Measurements from ENCODE around the gene DMAP1.

Gene DMAP1

GRCh38 chr1:44235808-44236207, 22.5 kb downstream of the DMAP1 start:
- H3K4me3 ChIP-seq (ENCODE audit: low read depth, low read length) = no peak overlapping the region
- ChIA-PET CTCF (interaction anchor here (0.9 to 9.7 kb wide), 3 partner anchors 9 to 18 kb away, joined by 3 to 167 read pairs (median 5); no protein-coding TSS in a partner anchor), POLR2A (no interaction called here)
- DNase-seq (ENCODE audit: low read depth, low spot score) = no peak
- TF ChIP-seq CTCF (IDR thresholded peaks at IDR 0.05; ENCODE audit: insufficient read depth, low read length, missing control alignments) = no peak

GRCh38 chr1:44236490-44237272, 23.4 kb downstream of the DMAP1 start:
- ChIA-PET POLR2A (no interaction called here), CTCF (interaction anchor here (0.9 to 9.7 kb wide), 6 partner anchors 9 to 231 kb away, joined by 3 to 167 read pairs (median 18); no protein-coding TSS in a partner anchor)
- H3K4me3 ChIP-seq (ENCODE audit: low read depth, low read length) = no peak overlapping the region
- TF ChIP-seq CTCF (IDR thresholded peaks at IDR 0.05; ENCODE audit: insufficient read depth, low read length, missing control alignments) = no peak
- DNase-seq (ENCODE audit: low read depth, low spot score) = no peak

GRCh38 chr1:44237721-44238457, 24.6 kb downstream of the DMAP1 start:
- CTCF ChIA-PET = interaction anchor here (0.7 to 9.7 kb wide), 16 partner anchors 10 to 357 kb away, joined by 3 to 167 read pairs (median 7); partner anchors contain the start of gene DMAP1
- no peak for DNase-seq (ENCODE audit: low read depth, low spot score)
- TF ChIP-seq CTCF (IDR thresholded peaks at IDR 0.05; ENCODE audit: insufficient read depth, low read length, missing control alignments) = peak; percentile 91
- POLR2A ChIA-PET = interaction anchor here (0.8 to 1.0 kb wide), 3 partner anchors 12 to 17 kb away, joined by 3 read pairs; no protein-coding TSS in a partner anchor
- H3K4me3 ChIP-seq (ENCODE audit: low read depth, low read length) = no peak overlapping the region

- ChIA-PET CTCF (interaction anchor here (0.8 to 9.7 kb wide), 14 partner anchors 10 to 233 kb away, joined by 3 to 167 read pairs (median 8); partner anchors contain the start of gene DMAP1), POLR2A (interaction anchor here (0.9 to 1.0 kb wide), 2 partner anchors 14 to 18 kb away, joined by 3 read pairs; no protein-coding TSS in a partner anchor)
- DNase-seq (ENCODE audit: low read depth, low spot score) = no peak
- no peak for TF ChIP-seq CTCF (IDR thresholded peaks at IDR 0.05; ENCODE audit: insufficient read depth, low read length, missing control alignments)
- H3K4me3 ChIP-seq (ENCODE audit: low read depth, low read length) = no peak overlapping the region
Measured at GRCh38 chr1:44238660-44239059, 25.4 kb downstream of the DMAP1 start.

GRCh38 chr1:44239331-44239960, 26.2 kb downstream of the DMAP1 start:
- peak; percentile 55 for TF ChIP-seq CTCF (IDR thresholded peaks at IDR 0.05; ENCODE audit: insufficient read depth, low read length, missing control alignments)
- CTCF ChIA-PET = interaction anchor here (0.7 to 9.7 kb wide), 18 partner anchors 9 to 234 kb away, joined by 3 to 167 read pairs (median 6); partner anchors contain the start of gene DMAP1
- H3K4me3 ChIP-seq (ENCODE audit: low read depth, low read length) = no peak overlapping the region
- POLR2A ChIA-PET = no interaction called here
- DNase-seq (ENCODE audit: low read depth, low spot score) = no peak

Measured in AG04449 (cell line).